A204.1 (cell line): ENCODE data around the gene TMEM134.

Source experiments
- FAIRE-seq: peaks from 2 replicates; lab custom pipeline; 2012; peaks lifted over from hg19 to GRCh38; lab: Jason Lieb, UNC

Gene TMEM134

DNA sequence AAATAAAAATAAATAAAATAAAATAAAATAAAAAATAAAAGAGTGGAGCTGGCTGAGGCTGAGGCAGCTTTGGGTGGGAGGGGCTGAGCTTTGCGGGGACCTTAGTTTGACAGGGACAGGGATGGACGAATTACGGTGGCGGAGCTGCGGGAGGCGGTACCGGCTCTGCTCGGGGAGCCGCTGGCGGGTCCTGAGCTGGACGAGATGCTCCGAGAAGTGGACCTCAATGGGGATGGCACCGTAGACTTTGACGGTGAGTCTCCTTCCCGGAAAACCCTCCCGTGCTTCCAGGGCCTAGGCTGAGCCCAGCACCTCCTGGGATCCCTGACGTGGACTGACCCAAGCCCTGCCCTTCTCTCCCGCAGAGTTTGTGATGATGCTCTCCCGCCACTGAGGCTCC, 10.8 kb downstream of the TMEM134 start:
- no peak for FAIRE-seq

DNA sequence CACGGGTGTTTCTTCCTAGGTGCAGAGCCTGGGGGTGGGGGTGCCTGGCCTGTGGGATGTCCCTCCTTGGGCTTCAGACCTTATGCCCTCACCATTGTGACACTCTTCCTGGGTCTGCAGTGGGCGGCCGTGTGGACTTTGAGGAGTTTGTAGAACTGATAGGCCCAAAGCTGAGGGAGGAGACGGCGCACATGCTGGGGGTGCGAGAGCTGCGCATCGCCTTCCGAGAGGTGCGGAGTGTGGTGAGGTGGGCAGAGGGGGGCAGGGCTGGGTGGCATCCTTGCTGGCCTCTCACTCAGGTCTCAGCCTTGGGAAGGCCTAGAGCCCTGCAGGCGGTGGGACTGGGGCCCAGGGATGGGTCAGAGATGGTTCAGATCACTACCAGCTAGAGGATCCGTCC, 11.6 kb downstream of the TMEM134 start:
- no peak for FAIRE-seq

DNA sequence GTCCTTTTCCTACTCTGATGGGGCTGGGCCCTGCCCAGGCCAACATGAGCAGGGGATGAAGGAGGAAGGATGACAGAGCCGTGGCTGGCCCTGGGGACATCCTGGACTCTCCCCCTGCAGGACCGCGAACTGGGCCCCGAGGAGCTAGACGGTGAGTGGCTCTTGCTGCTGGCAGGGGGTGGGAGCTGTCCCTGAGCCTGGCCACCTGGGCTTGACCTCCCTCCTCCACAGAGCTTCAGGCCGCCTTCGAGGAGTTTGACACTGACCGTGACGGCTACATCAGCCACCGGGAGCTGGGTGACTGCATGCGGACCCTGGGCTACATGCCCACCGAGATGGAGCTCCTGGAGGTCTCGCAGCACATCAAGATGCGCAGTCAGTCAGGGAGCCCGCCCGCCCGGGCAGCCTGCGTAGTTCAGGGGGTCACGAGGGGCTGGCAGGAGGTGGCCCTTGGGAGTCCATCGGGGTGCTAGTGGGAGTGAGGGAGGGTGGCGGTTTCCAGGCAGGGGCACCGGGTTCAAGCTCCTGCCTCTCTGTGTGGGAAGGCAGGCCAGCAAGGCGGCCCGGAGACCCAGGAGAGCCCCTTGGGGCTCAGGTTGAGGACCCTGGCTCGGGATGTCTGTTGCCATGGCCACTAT, 12.9 kb downstream of the TMEM134 start:
- no peak for FAIRE-seq

DNA sequence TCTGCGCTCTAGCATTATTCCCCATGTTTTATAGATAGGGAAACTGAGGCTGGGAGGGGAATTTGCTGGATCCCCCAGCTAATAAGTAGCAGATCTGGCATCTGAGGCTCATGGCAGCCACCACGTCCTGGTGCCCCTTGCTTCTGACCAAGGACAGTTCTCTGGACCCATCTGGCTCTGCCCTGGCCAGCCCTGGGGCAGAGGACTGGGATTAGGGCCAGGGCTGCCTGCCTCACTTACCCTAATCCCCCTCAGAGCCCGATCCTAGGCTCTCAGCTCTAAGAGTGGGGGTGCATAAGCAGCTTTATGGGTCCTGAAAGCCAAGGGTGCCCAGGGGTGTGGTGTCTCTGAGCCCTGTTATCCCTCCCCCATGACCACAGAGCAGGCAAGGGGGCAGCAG, 14.0 kb downstream of the TMEM134 start, which contains the start of gene CABP4:
Gene CABP4, plus strand, starts transcription at position 301 of the 400 bp plus-strand sequence. Its CDS starts 70 bp downstream, at position 371.
- no peak for FAIRE-seq

DNA sequence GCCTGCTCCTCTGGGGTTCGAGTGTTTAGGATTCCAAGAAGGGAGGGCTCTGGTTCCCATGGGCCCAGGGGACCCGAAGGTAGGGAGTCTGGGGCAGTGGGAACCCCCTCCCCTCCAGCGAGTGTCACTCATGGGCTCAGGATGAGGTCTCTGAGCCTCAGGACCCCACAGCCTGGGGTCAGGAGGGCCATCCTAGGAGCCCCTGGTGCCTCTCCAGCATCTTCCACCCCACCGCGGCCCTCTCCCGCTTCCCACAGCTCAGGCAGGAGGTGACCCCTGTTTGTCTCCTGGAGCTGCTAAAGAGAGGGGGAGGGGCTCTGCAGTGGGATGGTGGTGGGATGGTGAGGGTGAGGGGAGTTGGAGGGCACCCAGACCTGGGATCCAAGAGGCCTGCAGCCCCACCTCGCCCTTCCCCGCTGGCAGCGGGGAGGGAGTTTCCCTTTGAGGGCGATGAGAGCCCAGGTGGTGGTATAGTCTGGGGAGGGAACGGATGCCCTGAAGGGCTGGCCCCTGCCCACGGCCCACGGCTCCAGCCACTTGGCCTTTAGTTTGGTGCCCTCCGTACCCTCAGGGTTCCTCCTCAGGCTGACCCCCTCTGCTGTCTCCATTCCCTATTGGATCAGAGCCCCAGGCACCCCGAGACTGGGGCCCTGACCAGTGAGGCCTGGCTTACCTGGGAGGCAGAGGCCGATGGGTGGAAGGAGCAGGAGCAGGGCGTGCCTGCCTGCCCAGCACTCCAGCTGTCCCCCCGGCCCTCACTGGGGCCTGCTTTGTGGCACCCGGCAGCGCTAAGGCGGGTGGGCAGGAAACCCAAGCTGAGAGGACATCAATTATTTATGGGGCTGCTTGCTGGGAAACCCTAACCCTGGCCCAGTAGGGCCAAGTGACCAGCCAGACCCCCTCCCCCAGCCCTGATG, 15.0 kb downstream of the TMEM134 start:
- FAIRE-seq: no peak

DNA sequence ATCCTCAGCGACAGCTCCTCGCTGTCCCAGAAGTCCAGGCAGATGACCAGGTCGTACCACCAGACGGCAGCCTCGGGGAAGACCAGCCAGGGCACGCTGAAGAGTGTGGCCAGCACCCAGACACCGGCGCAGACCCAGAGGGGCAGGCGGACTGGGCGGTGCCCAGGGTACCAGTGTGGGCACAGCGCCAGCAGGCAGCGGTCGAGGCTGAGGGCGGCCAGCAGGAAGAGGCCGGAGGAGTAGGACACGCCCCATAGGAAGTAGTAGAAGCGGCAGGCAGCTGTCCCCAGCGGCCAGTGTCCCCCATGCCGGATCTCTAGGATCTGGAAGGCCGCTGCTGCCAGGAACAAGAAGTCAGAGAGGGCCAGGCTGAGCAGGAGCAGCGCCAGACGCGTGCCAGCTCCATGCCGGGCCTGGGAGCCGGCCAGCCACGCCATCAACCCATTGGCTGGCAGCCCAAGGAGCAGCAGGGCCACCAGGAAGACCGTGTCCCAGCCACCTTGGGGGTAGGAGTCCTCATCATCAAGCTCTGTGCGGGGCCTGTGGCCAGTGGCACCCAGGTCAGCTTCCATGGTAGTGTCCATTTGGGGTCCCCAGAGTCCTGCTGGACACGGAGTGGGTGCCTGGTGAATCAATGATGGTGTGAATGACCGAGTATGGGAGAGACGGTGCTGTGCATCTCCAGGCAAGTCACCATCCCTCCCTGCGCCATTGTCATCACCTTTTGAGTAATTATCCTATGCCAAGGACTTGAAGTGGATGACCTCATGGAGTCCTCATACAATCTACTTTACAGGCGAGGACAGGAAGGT, 16.7 kb downstream of the TMEM134 start, which contains the start of gene GPR152:
Gene GPR152, minus strand, starts transcription at position 589 of the 812 bp plus-strand sequence. Its CDS starts 5 bp downstream, at position 584.
- no peak for FAIRE-seq

DNA sequence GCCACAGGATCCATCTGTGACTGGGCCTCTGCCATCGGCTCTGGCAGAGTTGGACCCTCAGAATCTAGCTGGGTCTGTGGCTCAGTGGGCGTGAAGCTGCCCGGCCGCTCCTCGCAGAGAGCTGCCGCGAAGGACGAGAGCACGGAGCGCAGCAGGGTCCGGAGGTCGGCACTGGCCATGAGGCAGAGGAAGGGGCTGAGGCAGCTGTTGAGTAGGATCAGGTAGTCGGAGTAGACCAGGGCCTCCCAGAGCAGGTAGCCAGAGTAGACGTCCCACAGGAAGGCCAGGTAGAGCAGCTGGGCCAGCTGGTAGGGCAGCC, 17.4 kb downstream of the TMEM134 start:
- FAIRE-seq: no peak

DNA sequence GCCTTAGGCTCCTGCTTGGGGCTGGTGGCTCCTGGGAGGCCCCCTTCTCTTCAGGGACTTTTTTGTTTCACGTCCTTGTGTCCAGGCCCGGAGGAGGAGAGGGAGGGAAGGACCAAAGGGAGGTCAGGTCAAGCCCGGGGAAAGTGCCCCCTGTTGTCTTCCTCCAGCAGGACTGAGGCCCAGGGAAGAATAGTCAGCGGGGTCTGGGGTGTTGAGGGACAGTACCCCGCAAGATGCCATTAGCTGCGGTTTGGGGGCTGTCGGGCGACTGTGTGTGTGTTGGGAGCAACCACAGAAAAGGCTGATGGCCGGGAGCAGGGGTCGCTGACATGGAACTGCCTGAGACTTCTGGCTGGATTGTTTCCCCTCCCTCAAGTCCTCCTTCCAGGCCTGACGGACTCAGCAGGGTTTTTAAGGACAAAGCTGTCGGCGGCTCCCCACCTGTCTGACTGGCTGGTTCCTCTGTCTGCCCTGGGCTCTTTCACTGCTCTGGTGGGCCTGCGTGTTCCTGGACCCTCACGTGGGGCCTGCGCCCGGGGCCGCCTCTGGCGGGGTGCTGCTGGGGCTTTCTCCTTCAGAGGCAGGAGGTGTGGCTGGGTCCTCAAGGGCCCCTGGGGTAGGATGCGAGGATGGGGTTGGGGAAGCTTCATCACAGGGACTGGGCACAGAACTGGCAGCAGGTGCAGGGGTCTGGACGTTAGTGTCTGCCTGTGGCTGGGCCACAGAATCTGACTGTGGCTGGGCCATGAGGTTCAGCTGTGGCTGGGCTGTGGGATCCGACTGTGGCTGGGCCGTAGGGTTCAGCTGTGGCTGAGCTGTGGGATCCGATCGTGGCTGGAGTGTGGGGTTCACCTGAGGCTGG, 18.0 kb downstream of the TMEM134 start:
- FAIRE-seq: no peak

DNA sequence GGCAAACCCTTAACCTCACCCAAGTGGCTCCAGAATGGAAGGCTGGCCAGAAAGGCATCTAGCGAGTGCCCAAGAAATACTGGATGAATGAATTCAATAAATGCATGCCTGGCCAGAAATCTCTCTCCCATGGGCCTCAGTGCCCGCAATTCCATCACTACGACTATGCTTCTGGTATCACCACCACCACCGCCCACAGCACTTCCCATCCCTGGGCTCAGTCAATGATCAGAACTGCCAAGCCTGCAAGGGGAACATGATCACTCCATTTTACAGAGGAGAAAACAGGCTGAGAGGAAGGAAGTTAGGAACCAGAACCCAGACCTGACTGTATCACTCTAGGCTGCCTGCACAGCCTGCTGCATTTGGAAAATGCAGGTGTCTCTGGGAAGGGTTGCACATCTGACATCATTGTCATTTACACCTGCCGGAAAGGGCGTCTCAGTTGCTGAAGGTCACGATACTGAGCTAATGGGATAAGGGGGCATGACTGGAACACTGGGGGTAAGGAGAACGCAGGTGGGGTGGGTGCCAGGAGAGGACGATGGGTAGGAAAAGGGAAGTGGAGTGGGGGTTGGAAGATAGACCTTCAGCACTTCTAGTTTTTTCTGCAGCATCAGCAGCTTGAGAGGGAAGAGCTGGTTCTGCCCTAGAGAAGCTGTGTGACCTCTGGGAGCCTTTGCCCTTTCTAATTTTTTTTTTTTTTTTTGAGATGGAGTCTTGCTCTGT, 19.8 kb downstream of the TMEM134 start:
- no peak for FAIRE-seq

DNA sequence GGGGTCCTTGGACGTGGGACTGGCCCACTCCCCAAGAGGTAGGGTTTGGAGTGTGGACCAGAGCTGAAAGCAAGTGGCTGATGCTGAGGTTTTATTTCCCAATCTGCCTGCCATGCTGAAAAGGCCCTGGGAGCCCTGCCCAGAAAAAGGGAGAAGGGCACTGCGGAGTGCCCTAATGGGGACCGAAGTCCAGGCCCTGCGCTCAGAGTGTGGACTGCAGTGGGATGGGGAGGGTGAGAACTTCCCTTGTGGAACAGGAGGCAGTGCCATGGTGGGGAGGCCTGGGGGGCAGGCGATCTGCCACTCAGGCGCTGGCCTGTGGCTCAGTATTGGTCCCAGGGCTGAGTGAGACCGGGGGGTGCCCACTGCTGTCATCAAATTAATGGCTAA, 20.8 kb downstream of the TMEM134 start:
- FAIRE-seq: no peak

DNA sequence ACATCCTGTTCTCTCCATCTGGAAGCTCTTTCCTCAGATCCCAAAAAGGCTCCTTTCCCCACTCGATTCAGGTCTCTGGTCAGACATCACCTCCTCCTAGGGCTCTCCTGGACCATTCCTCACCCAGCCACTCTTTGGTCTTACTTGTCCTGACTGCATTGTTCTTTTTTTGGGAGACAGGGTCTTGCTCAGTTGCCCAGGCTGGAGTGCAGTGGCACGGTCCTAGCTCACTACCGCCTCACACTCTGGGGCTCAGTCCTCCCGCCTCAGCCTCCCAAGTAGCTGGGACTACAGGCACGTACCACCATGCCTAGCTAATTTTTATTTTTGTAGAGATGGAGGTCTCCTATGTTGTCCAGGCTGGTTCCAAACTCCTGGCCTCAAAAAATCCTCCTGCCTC, 23.5 kb downstream of the TMEM134 start:
- no peak for FAIRE-seq

DNA sequence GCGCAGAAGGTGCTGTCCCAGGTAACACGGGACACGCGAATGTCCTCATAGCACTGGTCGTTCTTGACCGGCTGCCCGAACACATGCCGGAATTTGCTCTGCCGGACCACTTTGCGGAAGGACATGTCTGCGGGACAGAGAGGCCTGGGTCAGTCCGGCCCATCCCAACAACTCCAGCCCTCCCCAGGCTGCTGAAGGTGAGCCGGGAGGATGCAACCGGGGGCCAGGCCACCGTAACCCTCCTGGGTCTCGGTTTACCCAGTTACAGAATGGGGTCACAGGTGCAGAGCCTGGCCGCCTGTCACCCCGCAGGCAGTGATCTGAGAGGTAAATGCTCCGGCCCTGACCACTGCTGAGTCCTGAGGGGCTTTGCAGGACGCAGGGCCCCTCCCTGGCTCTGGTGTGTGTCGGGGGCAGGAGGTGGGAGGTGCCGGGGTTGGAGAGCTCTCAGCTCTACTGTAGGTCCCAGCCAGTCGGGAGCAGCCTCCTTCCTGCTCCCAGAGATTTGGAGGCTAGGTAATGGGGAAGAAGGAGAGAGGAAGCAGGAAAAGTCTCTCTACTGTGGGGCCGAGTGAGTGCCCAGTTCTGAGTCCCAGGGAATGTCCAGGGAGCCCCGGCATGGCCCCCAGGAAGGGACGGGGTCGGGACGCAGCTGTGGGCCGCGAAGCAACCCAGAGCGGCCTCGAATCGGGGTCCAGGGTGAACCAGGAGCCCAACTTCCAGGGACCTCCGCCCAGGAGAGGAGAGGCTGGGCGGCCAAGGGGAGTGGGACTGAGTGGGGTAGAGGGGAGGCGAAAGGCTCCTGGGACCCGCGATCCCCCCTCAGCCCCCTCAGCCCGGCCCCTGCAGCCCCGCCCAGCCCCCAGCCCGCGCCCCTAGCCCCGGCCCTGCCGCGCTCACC, 26.3 kb downstream of the TMEM134 start:
- no peak for FAIRE-seq

DNA sequence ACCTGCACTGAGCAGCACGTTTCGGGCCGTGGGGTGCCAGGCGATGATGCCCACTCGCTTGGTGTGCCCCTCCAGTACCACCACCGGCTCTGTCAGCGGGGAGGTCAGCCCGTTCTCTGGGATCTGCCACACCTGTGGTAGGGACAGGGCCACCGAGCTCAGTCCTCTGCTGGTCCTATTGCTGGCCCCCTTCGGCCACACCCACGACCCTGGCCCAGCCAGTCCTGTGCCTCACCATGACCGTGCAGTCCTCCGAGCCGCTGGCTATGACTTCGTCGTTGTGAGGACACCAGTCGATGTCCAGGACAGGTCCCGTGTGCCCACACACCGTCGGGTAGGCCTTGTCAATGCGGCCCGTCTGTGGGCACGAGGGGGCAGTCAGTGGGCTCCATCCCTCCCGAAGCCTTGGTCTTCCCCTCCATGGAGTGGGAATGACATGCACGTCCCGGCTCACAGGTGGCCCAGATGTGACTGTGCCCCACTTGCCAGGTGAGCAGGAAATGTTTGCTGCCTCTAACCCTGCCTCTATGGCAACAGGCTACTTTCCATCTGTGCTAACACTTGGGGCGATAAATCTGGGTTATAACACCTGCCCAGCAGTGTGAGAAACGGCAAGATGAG, 27.2 kb downstream of the TMEM134 start:
- FAIRE-seq: no peak

DNA sequence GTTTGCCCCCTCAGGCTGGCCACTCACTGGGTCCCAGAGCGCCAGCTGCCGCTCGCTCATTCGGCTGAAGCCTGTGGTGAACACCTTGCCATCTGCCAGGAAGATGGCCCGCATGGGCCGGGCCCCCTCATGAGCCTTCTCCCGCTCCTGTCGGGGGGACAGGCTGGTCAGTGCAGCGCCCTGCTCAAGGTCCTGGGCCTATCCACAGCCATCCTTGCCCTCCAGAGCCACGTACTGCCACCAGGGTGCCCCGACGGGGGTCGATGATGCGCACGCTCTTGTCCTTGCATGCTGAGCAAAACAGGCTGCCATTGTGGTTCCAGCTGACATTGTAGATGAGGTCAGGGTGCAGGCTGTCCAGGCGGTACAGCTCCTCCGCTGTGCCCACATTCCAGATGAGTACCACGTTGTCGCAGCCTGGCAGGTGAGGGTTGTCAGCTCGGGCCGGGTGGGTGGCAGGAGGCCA, 27.9 kb downstream of the TMEM134 start:
- no peak for FAIRE-seq

DNA sequence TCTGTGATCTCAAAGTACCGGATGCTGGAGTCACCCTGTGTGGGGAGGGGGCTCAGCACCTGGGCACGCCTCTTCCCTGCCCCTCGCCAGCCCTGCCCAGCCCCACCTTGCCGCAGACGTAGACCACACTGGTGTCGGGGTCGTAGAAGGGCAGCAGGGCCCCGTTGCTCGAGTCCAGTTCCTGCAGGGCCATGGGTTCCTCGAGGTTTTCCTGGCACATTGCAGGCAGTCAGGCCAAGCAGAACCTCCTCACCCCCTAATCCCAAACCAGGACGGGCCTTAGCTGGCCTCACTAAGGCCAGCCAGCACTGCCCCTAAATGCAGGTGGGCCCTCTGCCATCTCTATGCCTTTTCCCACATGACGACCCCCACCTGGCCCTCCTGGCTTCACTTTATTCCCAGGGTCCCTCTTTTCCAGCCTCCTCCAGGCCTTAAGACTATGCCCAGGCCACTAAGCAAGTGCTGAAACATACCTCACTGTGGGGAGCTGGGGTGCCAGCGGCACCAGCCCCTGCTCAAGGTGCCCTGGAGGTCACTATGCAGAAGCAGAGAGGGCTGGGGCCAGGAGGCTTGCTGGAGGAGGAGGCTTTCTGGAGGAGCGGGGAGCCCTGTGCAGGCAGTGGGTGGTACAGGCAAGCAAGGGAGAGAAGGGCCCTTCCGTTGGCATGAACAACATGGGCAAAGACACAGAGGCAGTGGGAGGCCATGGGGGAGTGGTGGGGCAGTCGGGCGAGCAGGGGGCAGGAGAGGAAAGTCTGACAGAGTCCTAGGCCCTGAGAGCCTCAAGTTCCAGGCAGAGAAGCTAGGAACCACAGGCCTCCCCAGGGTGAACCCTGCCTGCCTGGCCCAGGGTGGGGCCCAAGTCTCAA, 28.6 kb downstream of the TMEM134 start:
- no peak for FAIRE-seq

DNA sequence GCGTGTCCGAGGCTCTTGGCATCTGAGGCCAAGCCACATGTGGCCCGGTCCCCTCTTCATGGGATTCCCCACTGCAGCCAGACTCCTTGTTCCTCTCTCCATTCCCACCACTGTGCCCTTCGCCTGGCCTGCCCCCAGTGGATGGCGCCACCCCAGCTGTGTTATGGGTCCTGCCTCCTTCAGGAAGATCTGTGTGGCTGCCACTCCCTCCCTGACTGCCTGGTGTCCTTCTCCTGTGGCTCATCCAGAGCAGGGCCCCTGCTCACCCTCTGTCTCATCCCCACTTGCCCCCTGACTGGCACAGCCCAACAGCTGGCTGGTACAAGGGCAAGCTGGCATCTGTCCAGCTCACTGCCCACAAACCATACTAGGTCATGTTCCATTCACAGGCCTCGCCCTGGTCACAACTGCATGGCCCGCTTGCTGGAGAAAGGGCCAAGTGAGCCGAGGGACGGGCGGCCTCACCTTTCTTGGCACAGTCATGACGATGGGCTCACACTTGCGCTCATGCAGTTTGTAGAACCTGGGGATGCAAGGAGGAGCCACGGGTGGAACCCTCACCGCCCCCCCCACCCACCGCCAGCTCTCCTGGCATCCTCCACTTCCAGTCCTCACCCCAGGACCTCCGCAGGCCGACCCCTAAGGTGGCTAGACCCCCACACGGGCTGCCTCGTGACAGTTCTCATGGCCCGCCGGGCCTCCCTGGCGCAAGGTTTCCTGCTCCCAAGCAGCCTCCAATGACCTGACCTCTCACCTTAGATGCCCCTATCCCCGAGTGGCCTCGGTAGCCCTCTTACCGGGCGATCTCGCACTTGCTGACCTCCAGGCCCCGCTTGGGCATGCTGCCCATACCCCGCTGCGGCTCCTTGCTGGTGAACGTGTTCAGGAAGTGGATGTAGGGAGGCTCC, 29.5 kb downstream of the TMEM134 start:
- FAIRE-seq: no peak

DNA sequence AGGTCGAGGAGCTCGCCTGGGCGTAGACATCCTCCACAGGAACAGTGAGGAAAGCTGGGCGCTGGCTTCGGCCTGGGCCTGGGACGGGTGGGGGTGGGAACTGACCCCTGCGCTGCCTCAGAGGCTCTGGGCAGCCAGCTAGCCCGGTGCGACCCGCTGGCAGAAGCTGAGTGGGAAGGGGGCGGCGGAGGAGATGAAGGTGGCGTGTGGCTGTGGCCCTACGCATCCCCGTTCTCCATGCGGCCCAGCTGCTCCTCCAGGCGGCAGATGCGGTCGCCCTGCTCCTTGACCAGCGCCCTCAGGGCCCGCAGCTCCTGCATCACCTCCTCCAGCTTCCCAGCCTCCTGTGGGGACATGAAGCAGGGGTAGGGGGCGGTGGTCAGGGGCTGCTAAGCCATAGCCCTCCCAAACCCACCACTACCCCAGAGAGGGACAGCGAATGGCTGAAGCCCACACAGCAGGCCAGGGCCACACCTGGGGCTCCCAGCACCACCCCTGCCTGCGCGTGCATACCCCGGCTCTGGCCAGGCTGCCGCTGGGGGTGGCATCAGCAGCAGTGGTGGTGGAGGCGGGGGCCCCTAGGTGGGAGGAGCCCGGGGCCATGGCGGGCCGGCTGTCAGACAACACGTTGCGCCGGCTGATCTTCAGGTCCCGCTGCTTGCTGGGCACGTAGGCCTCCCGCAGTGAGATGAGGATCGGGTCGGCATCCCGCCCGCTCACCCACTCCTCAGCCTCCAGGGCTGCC, 30.7 kb downstream of the TMEM134 start:
- FAIRE-seq: no peak
